GM15510 (cell line): ENCODE measurements around the gene ACVR1C.

ENCODE experiments used
- POLR2A ChIP-seq: IDR thresholded peaks from 3 replicates; pipeline ENCODE4 v1.6.1; 2011; ENCODE audit warnings: borderline replicate concordance; ENCODE audit not compliant: insufficient read length; ENCODE audit errors: extremely low read depth

ACVR1C gene

GRCh38 chr2:157596992-157597681, 31.5 kb downstream of the ACVR1C start:
- TF ChIP-seq POLR2A: no peak

- no peak for TF ChIP-seq POLR2A
These were observed 35.3 kb downstream of the ACVR1C start for GRCh38 chr2:157593411-157593810.

GRCh38 chr2:157592948-157593347, 35.7 kb downstream of the ACVR1C start:
- no peak for TF ChIP-seq POLR2A

GRCh38 chr2:157592374-157592773, 36.3 kb downstream of the ACVR1C start:
- TF ChIP-seq POLR2A: no peak

- no peak for TF ChIP-seq POLR2A
These were observed 41.1 kb downstream of the ACVR1C start for GRCh38 chr2:157587576-157587975.

GRCh38 chr2:157574165-157574564, 54.5 kb downstream of the ACVR1C start:
- TF ChIP-seq POLR2A: no peak

GRCh38 chr2:157572725-157573124, 55.9 kb downstream of the ACVR1C start:
- no peak for TF ChIP-seq POLR2A

GRCh38 chr2:157565550-157565949, 63.1 kb downstream of the ACVR1C start:
- no peak for TF ChIP-seq POLR2A

- TF ChIP-seq POLR2A: no peak
These were observed 68.8 kb downstream of the ACVR1C start for GRCh38 chr2:157559890-157560289.

- TF ChIP-seq POLR2A: no peak
These were observed 69.2 kb downstream of the ACVR1C start for GRCh38 chr2:157559461-157559860.

- no peak for TF ChIP-seq POLR2A
These were observed 69.6 kb downstream of the ACVR1C start for GRCh38 chr2:157559061-157559460.

- no peak for TF ChIP-seq POLR2A
These were observed 70.9 kb downstream of the ACVR1C start for GRCh38 chr2:157557770-157558169.

- no peak for TF ChIP-seq POLR2A
These were observed 88.6 kb downstream of the ACVR1C start for GRCh38 chr2:157540102-157540501.

- TF ChIP-seq POLR2A: no peak
These were observed 90.6 kb downstream of the ACVR1C start for GRCh38 chr2:157538064-157538463.

GRCh38 chr2:157536815-157537214, 91.8 kb downstream of the ACVR1C start:
- TF ChIP-seq POLR2A: no peak

- TF ChIP-seq POLR2A: no peak
These were observed 99.5 kb downstream of the ACVR1C start for GRCh38 chr2:157528963-157529751.
